Hepatic stellate cell (primary cell): ENCODE measurements around the gene FAXC.

ENCODE experiments used
- DNase-seq: peaks from one replicate; pipeline ENCODE4 v3.0.0; 2011; ENCODE audit warnings: low spot score

The FAXC gene

GRCh38 chr6:99349171-99350141 is at the start of gene FAXC:
Gene FAXC, minus strand, starts transcription at chr6:99349674. Its CDS starts 302 bp downstream, at chr6:99349372.
- DNase-seq, result peak; percentile 21

DNA sequence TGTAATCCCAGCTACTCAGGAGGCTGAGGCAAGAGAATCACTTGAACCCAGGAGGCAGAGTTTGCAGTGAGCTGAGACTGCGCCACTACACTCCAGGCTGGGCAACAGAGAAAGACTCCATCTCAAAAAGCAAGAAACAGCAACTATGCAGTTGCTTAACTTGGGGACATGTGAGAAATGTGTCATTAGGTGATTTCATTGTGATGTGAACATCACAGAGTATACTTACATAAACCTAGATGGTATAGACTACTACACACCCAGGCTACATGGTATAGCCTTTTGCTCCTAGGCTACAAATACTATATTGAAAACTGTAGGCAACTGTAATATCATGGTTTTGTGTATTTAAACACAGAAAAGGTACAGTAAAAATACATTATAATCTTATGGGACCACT is 47.8 kb upstream of the FAXC start:
- no peak for DNase-seq

GRCh38 chr6:99393698-99394531 is 44.4 kb upstream of the FAXC start, which contains the start of gene COQ3:
Gene COQ3, minus strand, starts transcription at chr6:99394195. Its CDS starts 16 bp downstream, at chr6:99394179.
- peak; percentile 87 for DNase-seq

DNA sequence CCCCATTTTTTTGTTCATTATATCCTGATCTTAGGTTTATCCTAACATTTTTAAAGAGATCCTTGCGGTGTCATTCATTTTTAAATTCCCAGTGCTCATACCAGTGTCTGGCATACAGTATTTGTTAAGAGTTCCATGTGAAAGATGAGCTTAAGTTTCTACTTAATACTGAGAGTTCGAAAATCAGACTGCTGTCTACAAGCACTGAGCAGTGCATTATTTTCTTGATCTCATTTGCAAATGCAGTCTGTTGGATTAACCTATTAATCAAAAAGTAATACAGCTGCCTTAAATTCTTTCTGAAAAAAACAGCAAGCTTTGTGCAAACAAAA is 43.9 kb upstream of the FAXC start:
- peak; percentile 2 for DNase-seq

GRCh38 chr6:99390896-99391295 is 41.4 kb upstream of the FAXC start:
- no peak for DNase-seq

DNA sequence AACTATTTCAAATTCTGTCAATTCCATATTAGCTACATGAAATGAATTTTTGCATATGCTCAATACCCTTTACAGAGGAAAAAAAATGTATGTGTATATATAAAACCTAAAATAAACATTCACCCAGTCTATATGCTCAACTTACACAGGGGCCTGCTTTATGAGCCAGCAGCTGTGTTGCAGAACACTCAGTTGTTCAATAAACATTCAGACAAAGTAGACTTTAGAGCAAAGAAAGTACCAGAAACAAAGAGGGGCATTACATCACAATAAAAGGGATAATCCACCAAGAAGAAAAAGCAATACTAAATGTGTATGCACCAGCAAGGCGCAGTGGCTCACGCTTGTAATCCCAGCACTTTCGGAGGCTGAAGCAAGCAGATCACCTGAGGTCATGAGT is 35.0 kb upstream of the FAXC start:
- DNase-seq, result no peak

DNA sequence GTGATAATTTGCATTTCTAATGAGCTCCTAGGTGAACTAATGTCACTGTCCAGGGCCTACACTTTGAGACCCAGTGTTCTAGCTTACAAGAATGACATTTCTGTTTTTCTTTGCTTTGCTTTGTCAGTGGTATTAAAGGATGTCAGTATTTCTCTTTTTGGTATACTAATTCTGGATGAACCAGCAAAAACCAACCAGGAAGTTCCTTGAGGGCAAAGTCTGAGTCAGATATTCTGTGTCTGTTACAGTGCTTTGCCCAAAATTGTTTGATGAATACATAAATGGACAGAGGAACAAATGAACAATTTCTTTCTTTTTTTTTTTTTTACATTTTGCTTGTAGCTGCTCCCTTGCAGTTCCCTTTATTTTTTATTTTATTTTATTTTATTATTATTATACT is 29.2 kb upstream of the FAXC start:
- no peak for DNase-seq

- no peak for DNase-seq
Measured at GRCh38 chr6:99369533-99369932, 20.1 kb upstream of the FAXC start.

DNA sequence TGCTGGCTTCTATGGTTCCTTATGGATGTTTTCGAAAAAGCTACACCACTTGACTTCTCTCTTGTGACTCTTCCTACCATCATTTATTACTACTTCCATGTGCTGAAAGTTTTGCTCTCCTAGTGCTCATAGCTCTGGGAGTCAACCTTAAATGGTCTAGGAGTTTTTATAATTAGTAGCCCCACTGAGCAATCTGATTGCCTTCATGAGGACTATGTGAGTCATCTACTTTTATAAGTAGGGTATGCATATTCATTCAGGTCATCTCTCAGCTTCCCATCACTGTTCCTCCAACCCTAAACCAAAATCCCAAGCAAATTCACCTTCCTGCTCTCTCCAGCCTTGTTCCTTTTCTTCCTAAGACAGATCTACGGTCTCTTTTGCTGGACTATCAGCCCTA is 17.4 kb upstream of the FAXC start:
- DNase-seq, result no peak

GRCh38 chr6:99364026-99364425 is 14.6 kb upstream of the FAXC start:
- DNase-seq, result no peak

GRCh38 chr6:99362678-99363268 is 13.3 kb upstream of the FAXC start:
- DNase-seq, result no peak

- DNase-seq, result no peak
Measured at GRCh38 chr6:99359800-99360199, 10.3 kb upstream of the FAXC start.

- no peak for DNase-seq
Measured at GRCh38 chr6:99356641-99357040, 7.2 kb upstream of the FAXC start.

DNA sequence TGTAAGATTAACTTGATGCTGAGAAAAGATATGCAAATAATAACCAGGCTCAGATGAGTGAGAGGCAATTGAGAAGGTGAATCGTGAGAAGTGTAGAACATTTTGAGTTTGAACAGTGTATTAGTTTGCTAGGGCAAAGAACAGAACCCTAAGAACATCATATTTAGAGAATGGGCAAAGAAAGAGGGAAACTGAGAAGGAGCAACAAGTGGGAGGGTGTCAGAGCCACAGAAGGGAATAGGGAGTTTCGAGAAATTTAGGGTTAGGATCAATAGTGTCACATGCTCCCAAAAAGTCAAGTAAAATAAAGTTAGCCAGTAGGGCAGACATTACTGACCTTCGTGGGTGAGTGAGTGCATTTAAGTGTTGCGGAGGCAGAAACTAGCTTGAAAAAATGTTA is 5.5 kb upstream of the FAXC start:
- DNase-seq, result no peak

DNA sequence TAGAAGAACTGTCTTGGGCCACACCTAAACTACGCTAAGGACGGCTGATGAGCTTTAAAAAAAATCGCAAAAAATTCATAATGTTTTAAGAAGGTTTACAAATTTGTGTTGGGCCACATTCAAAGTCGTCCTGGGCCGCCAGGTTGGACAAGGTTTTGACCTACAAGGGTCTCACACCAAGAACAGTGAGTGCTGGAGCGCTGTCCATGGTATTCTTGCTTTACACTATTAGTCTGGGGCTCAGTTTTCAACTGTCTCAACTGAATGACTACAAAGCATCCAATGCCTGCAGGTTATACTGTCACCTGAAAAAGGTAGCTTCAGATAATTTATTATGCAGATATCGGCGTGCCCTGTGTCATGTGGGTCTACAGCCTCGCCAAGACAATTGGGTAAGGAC is 3.7 kb upstream of the FAXC start:
- DNase-seq, result no peak

- no peak for DNase-seq
Measured at GRCh38 chr6:99350573-99350972, 1.1 kb upstream of the FAXC start.

DNA sequence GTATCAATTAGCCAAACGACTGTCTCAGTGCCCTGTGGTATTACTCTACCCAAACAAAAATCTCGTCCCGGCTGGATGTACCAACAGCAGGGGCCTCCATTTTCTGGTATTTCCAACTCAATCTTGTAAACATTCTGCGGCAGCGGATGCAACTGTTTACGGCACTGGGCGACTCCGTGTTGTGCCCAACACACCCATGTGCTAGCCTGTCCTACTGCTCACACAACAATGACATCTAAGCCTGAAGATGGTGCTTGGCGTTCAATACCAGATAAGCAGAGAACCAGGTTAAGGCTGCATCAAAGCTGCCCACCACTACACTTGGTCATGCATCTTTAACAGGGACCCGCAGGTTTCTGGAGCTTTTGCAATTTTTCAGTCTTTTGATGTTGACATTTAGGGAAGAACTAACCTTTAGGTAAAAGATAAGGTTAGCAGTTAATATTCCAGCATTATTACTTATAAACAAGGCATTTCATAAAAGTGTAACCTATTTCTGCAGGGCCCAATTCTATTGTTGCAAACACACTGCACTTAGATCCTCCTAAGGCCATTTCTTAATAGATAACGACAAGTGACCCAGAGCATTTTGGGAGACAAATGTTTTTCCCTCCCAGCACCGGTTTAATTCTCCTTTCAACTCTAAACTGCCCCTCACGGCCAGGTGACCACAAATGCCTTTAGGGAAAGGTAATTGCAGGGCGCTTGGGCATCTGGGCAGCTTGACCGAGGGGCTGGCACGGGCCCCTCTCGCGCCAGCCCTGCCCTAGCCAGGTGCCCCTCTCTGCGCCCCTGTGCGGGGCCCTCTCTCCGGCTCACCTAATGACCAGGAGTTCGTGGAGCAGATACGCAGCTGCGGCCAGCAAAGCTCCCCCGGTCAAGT is 945 bp downstream of the FAXC start:
- DNase-seq, result no peak

DNA sequence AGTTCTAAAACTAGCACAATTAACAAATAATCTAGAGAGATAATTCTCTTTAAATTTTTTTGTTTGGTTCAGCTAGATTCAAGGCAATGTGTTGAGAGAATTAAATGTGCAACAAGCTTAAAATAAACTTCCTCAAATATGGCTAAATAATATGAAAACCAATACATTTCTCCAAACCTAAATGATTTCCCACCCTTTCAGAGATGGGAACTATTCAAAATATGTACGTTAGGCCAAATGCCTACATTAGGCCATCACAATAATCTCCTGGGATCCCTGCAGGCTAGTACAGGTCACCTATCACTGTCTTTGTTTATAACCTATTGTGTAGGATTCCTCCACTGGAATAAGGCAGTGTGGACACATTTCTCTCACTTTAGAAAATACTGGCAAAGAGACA is 1.7 kb downstream of the FAXC start:
- no peak for DNase-seq

GRCh38 chr6:99346595-99346994 is 2.9 kb downstream of the FAXC start:
- DNase-seq, result no peak

DNA sequence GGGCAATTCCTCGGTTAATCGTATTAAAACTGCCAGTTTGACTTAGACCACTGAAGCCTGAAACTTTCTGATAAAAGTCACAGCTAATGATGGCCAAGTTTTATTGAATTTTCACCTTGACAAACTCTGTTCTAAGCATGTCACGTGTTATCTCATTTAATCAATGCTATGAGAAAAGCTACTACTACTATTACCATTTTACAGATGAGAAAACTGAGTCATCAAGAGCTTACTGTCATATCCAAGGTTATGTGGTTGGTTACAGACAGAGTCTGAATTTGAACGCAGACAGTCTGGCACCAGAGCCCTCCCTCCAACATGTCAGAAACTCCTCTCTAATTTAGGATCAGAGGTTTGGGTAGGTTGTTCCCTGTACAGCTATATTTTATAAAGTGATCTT is 4.3 kb downstream of the FAXC start:
- no peak for DNase-seq

DNA sequence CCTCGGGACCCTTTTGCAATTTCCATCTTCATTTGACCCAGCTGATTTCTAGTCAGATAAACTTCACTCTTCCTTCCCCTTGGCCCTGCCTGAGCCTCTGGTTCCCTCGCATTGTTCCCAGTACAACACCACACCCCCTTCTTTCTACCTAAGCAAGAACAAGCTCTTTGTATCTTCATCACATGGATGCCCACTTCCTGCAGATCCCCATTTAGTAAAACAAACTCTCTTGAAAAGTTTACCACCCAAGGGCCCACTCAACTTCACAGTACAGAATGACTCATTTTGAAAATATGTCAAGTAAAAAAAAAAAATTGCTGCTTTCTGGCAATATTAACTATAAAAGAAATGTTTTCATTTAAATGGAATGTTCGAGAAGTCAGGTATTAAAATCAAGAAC is 5.2 kb downstream of the FAXC start:
- peak; percentile 32 for DNase-seq
